ENCODE results near the gene CNIH3. TPM values are rescaled to one million over a fixed set of nuclear protein-coding genes. Genes with fewer than 3 reads are reported as not detected.

Gene CNIH3
- total and polyA plus RNA-seq, 2 donors (not counting 3 experiments of a cell fraction or from before 2014, with no cell fraction given): 1.3 to 2.5 TPM

DNA sequence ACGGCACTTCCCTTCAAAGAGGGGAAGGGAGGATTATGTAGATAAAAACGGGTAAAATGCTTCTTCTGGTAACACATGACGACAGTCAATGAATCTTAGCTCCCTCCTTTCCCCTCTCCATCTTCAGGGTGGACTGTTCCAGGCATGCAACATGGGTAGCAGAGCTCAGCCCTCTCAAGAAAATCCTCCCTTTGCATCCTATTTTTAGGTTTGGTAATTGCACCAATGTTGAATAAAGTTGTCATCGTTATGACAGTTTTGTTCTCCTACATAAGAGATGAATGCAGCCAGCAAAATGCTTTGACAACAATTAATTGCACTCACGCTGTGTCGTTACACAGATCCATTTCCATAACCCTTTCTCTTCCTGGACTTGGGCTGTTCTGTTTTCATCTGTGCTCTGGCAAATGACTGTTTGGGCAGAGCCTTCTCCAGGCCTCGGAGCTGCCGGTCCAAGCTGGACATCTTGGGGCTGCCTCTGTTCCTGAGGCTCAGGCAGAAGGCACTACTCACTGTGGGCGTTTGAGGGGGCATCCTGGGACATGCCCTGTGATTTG lies 127.6 kb downstream of the CNIH3 start:
- no peak overlapping the region for H3K27ac ChIP-seq (ENCODE audit: insufficient read depth, low read depth, low read length)
- no peak overlapping the region for H2AFZ ChIP-seq (ENCODE audit: low read depth, low read length)
- H3K36me3 ChIP-seq (ENCODE audit: control insufficient read depth in 2 of 2, extremely low read depth in 1 of 2, insufficient read depth in 2 of 2, low read length in 2 of 2): no peaks in the 10 kb centered on the region
- ChIA-PET CTCF (interaction anchor here (0.6 kb wide), 1 partner anchor 17 kb away, joined by 3 read pairs; no protein-coding TSS in a partner anchor), POLR2A (no interaction called here)
- no peaks in the 10 kb centered on the region for H3K9me1 ChIP-seq (replicated peaks; ENCODE audit: control insufficient read depth, extremely low read depth, insufficient read depth, low read length)
- no peaks in the 10 kb centered on the region for H4K20me1 ChIP-seq (replicated peaks; ENCODE audit: control insufficient read depth, extremely low read depth, insufficient read depth, low read length)
- DNase-seq (ENCODE audit: low read depth, low spot score) (no peak), FAIRE-seq (no peak)
- H3K4me3 ChIP-seq (replicated peaks in 1 of 3; ENCODE audit: insufficient read depth in 1 of 3, low read depth in 1 of 3, low read length in 3 of 3): no peak overlapping the region
- H3K4me1 ChIP-seq (ENCODE audit: control insufficient read depth, extremely low read depth, insufficient read depth, low read length): no peaks in the 10 kb centered on the region
- no peaks in the 10 kb centered on the region for H3K79me2 ChIP-seq (ENCODE audit: control insufficient read depth, insufficient read depth, low read length)
- intact Hi-C loops (cut with micrococcal nuclease): no loop called here
- dilution Hi-C loops (cut with MboI; ENCODE audit: extremely low pct_ligation_motif_present, low sequenced_read_pairs): no loop called here
- no peak overlapping the region for H3K9ac ChIP-seq (replicated peaks; ENCODE audit: extremely low read depth, insufficient read depth, low read length)
- BruUV-seq (replicated peaks): no TSS peak
- no peak overlapping the region for H3K4me2 ChIP-seq (ENCODE audit: insufficient read depth, low read length)
- H3K9me3 ChIP-seq (replicated peaks; ENCODE audit: control insufficient read depth, insufficient read depth, low read length): no peaks in the 10 kb centered on the region
- TF ChIP-seq POLR2A (IDR thresholded peaks at IDR 0.05; ENCODE audit: low read depth, low read length) (no peak), JUN (IDR thresholded peaks at IDR 0.05; ENCODE audit: borderline replicate concordance, insufficient read depth, insufficient read length, low read depth) (no peak), POLR2AphosphoS5 (IDR thresholded peaks at IDR 0.05; ENCODE audit: insufficient read depth, low read depth, low read length) (no peak), MYC (IDR thresholded peaks at IDR 0.05; ENCODE audit: low read depth, low read length) (no peak), FOS (IDR thresholded peaks at IDR 0.05; ENCODE audit: borderline replicate concordance, insufficient read depth, low read length) (no peak), GATA2 (IDR thresholded peaks at IDR 0.05; ENCODE audit: insufficient read depth, insufficient read length, low read depth, low read length) (no peak), EZH2 (IDR thresholded peaks at IDR 0.05; ENCODE audit: borderline replicate concordance, low read depth, low read length, severe bottlenecking) (no peak)
- TF ChIP-seq, protein P1, sequence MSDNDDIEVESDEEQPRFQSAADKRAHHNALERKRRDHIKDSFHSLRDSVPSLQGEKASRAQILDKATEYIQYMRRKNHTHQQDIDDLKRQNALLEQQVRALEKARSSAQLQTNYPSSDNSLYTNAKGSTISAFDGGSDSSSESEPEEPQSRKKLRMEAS (IDR thresholded peaks at IDR 0.05; ENCODE audit: insufficient read depth, insufficient read length): no peak
- TF ChIP-seq, protein P2, sequence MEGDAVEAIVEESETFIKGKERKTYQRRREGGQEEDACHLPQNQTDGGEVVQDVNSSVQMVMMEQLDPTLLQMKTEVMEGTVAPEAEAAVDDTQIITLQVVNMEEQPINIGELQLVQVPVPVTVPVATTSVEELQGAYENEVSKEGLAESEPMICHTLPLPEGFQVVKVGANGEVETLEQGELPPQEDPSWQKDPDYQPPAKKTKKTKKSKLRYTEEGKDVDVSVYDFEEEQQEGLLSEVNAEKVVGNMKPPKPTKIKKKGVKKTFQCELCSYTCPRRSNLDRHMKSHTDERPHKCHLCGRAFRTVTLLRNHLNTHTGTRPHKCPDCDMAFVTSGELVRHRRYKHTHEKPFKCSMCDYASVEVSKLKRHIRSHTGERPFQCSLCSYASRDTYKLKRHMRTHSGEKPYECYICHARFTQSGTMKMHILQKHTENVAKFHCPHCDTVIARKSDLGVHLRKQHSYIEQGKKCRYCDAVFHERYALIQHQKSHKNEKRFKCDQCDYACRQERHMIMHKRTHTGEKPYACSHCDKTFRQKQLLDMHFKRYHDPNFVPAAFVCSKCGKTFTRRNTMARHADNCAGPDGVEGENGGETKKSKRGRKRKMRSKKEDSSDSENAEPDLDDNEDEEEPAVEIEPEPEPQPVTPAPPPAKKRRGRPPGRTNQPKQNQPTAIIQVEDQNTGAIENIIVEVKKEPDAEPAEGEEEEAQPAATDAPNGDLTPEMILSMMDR (IDR thresholded peaks at IDR 0.05; ENCODE audit: extremely low read depth in 1 of 2, insufficient read depth in 1 of 2, low read depth in 1 of 2, low read length in 2 of 2): no peak
- no peaks in the 10 kb centered on the region for H3K27me3 ChIP-seq (ENCODE audit: control insufficient read depth in 2 of 2, insufficient read depth in 2 of 2, low read length in 2 of 2)

All from endothelial cell of umbilical vein (primary cell).